ENCODE measurements around the gene DLX4. TPM values are rescaled to one million over a fixed set of nuclear protein-coding genes. Genes with fewer than 3 reads are reported as not detected.
A peak's percentile ranks its signal among the peaks of the same experiment; 100 is the strongest.

DLX4 gene
- total RNA-seq, 2 donors from 2014 or later: 0.71 TPM; not detected in 1

DNA sequence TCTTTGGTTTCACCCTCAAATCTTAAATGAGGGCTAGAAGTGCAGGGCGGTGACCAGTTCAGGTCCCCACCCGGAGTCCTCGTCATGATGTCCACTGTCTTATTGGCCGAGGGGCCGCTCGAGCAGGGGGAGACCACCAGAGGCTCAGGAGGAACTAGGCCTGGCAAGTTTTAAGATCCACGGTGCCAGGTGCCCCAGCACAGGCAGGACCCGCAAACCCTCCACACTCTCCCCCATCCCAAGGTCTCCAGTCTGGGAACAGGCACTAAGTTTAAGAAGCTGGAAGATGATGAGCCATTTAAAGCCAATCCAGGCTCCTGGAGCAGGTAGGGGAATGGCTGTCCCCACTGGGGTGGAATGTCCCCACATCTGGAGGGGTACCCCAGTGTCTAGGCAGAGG, 21.9 kb downstream of the DLX4 start:
- TF ChIP-seq, protein P1, sequence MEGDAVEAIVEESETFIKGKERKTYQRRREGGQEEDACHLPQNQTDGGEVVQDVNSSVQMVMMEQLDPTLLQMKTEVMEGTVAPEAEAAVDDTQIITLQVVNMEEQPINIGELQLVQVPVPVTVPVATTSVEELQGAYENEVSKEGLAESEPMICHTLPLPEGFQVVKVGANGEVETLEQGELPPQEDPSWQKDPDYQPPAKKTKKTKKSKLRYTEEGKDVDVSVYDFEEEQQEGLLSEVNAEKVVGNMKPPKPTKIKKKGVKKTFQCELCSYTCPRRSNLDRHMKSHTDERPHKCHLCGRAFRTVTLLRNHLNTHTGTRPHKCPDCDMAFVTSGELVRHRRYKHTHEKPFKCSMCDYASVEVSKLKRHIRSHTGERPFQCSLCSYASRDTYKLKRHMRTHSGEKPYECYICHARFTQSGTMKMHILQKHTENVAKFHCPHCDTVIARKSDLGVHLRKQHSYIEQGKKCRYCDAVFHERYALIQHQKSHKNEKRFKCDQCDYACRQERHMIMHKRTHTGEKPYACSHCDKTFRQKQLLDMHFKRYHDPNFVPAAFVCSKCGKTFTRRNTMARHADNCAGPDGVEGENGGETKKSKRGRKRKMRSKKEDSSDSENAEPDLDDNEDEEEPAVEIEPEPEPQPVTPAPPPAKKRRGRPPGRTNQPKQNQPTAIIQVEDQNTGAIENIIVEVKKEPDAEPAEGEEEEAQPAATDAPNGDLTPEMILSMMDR (IDR thresholded peaks at IDR 0.05): no peak
- Histone ChIP-seq H3K4me1 (peaks cover 0 to 29% of the 10 kb centered on the region in 2 donors), H3K4me3 (no peak overlapping the region), H3K36me3 (no peaks in the 10 kb centered on the region), H3K27ac (no peak overlapping the region), H3K27me3 (peaks cover 9 to 13% of the 10 kb centered on the region in 2 donors), H3K9me3 (no peaks in the 10 kb centered on the region)
- no peak for DNase-seq (ENCODE audit: low spot score)

DNA sequence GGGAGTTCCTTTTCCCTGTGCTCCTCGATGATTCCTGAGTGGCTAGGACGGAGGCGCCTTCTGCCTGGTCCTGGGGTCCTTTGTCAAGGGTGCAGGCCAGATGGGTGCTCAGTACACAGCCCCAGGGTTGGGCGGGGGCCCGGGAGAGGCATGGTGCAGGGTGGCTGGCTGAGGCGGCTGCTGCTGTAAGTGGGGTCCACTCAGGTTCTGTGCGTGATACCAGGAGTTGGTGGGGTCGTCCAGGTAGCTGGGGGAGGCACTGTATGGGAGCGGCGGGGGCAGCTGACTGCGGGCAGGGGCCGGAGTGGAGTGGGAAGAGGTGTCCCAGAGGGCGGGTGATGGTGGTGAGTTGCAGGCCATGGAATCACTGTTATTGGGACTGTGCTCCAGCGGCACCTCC, 22.4 kb downstream of the DLX4 start:
- Histone ChIP-seq H3K27ac (no peak overlapping the region), H3K4me3 (no peak overlapping the region), H3K27me3 (peaks cover 9 to 18% of the 10 kb centered on the region in 2 donors), H3K9me3 (no peaks in the 10 kb centered on the region), H3K36me3 (no peaks in the 10 kb centered on the region), H3K4me1 (peaks cover 0 to 32% of the 10 kb centered on the region in 2 donors)
- DNase-seq (ENCODE audit: low spot score): no peak
- TF ChIP-seq, protein P1 (IDR thresholded peaks at IDR 0.05): no peak

DNA sequence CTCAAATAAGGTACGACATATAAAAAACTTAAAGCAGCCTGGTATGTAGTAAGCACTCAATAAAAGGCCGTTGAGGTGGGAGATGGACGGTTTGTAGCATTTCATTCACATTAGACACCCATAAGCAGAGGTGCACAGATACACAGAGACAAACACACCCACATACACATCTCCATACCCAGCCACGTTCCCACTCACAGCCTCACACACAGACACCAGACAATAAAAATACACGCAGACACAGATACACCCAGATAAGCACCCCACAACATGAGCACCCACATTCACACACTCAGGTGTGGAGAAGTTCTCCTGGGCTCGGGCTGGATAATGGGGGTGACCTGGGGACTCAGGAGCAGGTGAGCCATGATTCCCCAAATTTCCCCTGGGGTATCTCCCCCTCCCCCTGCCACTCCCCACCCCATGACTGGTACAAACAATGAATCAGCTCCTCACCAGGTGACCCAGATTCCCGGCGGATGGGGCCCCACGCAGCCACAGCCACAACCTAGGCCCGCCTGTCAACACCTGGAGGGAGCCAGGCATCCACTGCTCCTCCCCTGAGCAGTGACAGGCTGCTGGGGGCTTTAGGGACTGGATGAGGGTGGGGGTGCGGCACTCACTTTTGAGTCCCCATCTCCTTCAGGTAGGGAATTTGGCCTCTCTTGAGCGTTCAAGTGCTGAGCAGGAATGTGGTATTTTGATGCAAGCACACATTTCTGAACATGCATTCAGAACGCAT, 23.4 kb downstream of the DLX4 start:
- TF ChIP-seq, protein P1 (IDR thresholded peaks at IDR 0.05): no peak
- Histone ChIP-seq H3K27me3 (peaks cover 9 to 22% of the 10 kb centered on the region in 2 donors), H3K4me3 (no peak overlapping the region), H3K4me1 (peaks cover 0 to 41% of the 10 kb centered on the region in 2 donors), H3K36me3 (no peaks in the 10 kb centered on the region), H3K9me3 (no peaks in the 10 kb centered on the region), H3K27ac (no peak overlapping the region)
- no peak for DNase-seq (ENCODE audit: low spot score)

DNA sequence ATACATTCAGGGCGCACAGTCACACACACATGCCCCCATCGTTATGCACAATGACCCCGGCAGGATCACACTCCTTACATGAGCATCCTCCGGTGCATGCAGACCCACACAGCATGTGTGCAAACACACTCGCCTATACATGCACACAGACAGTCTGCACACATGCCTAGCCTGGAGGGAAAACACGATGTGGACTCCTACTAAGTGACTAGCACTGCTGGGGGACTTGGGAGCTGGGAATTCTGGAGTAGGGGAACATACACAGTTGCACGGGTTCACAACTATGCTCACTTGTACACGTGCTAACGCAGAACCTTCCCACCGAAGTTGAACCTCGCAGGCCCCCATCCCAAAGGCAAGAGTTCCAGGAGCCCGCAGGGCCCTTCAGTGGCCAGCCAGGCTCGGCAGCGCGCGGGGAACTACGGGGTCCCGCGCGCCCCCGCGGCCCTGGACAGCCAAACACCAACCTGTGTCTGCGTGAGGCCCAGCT, 24.0 kb downstream of the DLX4 start:
- Histone ChIP-seq H3K4me1 (peaks cover 0 to 38% of the 10 kb centered on the region in 2 donors), H3K9me3 (no peaks in the 10 kb centered on the region), H3K4me3 (peak overlapping the region; percentile 28 to 50), H3K36me3 (no peaks in the 10 kb centered on the region), H3K27me3 (peaks cover 9 to 22% of the 10 kb centered on the region in 2 donors), H3K27ac (no peak overlapping the region)
- DNase-seq (ENCODE audit: low spot score): no peak
- TF ChIP-seq, protein P1 (IDR thresholded peaks at IDR 0.05): no peak

DNA sequence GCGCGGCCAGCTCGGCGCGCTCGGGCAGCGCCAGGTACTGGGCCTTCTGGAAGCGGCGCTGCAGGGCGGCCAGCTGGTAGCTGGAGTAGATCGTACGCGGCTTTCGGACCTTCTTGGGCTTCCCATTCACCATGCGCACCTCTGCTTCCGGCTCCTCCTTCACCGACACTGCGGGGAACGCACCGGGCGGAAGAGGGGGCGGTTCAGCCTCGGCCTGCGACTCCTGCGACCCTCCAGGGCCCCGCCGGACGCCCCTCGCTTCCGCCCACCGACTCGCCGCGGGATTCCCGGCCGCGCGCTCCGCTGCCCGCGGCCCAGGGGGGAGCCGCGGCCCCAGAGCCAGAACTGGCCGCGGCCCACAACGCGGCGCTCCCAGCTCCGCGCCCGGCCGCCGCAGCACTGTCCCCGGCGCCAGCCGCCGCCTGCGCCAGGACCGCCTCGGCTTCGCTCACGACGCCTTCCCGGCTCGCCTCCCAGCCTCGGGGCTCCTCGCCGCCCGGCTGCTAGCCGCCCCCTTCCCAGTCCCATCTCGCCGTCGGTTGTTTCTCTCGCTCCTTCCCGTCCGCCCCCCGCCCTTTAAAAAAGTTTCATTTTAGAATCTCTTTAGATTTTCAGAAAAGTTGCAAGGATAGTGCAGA, 24.6 kb downstream of the DLX4 start:
- Histone ChIP-seq H3K4me1 (peaks cover 0 to 38% of the 10 kb centered on the region in 2 donors), H3K4me3 (peak overlapping the region; percentile 28 to 50), H3K27me3 (peaks cover 9 to 22% of the 10 kb centered on the region in 2 donors), H3K9me3 (no peaks in the 10 kb centered on the region), H3K36me3 (no peaks in the 10 kb centered on the region), H3K27ac (no peak overlapping the region)
- TF ChIP-seq, protein P1 (IDR thresholded peaks at IDR 0.05): no peak
- no peak for DNase-seq (ENCODE audit: low spot score)
